ENCODE data around the gene AP1B1. TPM values are rescaled to one million over a fixed set of nuclear protein-coding genes. Genes with fewer than 3 reads are reported as not detected.

The AP1B1 gene
- total RNA-seq, 1 donor from 2014 or later: 70.3 TPM

GRCh38 chr22:29341849-29342127 lies 46.6 kb downstream of the AP1B1 start:
- DNase-seq: no peak
- no peak for ATAC-seq
- intact Hi-C loops (cut with DNase I): no loop called here
- TF ChIP-seq, protein P1, sequence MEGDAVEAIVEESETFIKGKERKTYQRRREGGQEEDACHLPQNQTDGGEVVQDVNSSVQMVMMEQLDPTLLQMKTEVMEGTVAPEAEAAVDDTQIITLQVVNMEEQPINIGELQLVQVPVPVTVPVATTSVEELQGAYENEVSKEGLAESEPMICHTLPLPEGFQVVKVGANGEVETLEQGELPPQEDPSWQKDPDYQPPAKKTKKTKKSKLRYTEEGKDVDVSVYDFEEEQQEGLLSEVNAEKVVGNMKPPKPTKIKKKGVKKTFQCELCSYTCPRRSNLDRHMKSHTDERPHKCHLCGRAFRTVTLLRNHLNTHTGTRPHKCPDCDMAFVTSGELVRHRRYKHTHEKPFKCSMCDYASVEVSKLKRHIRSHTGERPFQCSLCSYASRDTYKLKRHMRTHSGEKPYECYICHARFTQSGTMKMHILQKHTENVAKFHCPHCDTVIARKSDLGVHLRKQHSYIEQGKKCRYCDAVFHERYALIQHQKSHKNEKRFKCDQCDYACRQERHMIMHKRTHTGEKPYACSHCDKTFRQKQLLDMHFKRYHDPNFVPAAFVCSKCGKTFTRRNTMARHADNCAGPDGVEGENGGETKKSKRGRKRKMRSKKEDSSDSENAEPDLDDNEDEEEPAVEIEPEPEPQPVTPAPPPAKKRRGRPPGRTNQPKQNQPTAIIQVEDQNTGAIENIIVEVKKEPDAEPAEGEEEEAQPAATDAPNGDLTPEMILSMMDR (IDR thresholded peaks at IDR 0.05): no peak
- H3K27ac ChIP-seq: peak overlapping the region; percentile 18
- H3K4me3 ChIP-seq: no peak overlapping the region
- no peaks in the 10 kb centered on the region for H3K9me3 ChIP-seq
- peaks cover 99% of the 10 kb centered on the region for H3K36me3 ChIP-seq
- no peaks in the 10 kb centered on the region for H3K27me3 ChIP-seq (ENCODE audit: low read depth)
- H3K4me1 ChIP-seq: peaks cover 9% of the 10 kb centered on the region

GRCh38 chr22:29341056-29341848 lies 47.1 kb downstream of the AP1B1 start:
- no peak for DNase-seq
- Histone ChIP-seq H3K27ac (no peak overlapping the region), H3K27me3 (ENCODE audit: low read depth) (no peaks in the 10 kb centered on the region), H3K4me1 (peaks cover 9% of the 10 kb centered on the region), H3K9me3 (no peaks in the 10 kb centered on the region), H3K36me3 (peaks cover 99% of the 10 kb centered on the region), H3K4me3 (no peak overlapping the region)
- ATAC-seq: no peak
- intact Hi-C loops (cut with DNase I): no loop called here
- TF ChIP-seq, protein P1 (IDR thresholded peaks at IDR 0.05): no peak

DNA sequence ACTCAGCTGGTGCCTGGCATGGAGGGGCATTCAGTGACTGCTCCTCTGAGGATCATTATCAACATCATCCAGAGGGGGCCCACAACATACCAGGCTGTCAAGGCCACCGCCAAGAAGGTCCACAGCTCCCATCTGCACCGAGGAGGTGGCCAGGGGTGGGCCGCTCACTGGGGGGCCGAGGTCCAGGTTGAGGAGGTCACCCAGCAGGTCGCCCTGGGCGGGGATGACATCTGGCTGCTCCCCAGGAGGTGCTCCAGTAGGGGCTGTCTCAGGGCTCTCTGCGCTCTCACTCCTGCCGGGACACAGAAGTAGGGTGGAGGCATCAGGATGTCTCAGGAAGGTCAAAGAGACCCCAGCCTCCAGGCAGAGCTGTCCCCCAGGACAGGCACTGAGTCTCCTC lies 47.8 kb downstream of the AP1B1 start:
- intact Hi-C loops (cut with DNase I): no loop called here
- Histone ChIP-seq H3K36me3 (peaks cover 100% of the 10 kb centered on the region), H3K27ac (no peak overlapping the region), H3K4me3 (no peak overlapping the region), H3K4me1 (peaks cover 9% of the 10 kb centered on the region), H3K9me3 (no peaks in the 10 kb centered on the region), H3K27me3 (ENCODE audit: low read depth) (no peaks in the 10 kb centered on the region)
- no peak for ATAC-seq
- TF ChIP-seq, protein P1 (IDR thresholded peaks at IDR 0.05): no peak
- DNase-seq: no peak

- intact Hi-C loops (cut with DNase I): no loop called here
- ATAC-seq (no peak), DNase-seq (no peak)
- TF ChIP-seq, protein P1 (IDR thresholded peaks at IDR 0.05): no peak
- no peaks in the 10 kb centered on the region for H3K9me3 ChIP-seq
- no peak overlapping the region for H3K27ac ChIP-seq
- H3K36me3 ChIP-seq: peaks cover 100% of the 10 kb centered on the region
- no peak overlapping the region for H3K4me3 ChIP-seq
- peaks cover 9% of the 10 kb centered on the region for H3K4me1 ChIP-seq
- no peaks in the 10 kb centered on the region for H3K27me3 ChIP-seq (ENCODE audit: low read depth)
Measured at GRCh38 chr22:29339381-29340235, 48.8 kb downstream of the AP1B1 start.

DNA sequence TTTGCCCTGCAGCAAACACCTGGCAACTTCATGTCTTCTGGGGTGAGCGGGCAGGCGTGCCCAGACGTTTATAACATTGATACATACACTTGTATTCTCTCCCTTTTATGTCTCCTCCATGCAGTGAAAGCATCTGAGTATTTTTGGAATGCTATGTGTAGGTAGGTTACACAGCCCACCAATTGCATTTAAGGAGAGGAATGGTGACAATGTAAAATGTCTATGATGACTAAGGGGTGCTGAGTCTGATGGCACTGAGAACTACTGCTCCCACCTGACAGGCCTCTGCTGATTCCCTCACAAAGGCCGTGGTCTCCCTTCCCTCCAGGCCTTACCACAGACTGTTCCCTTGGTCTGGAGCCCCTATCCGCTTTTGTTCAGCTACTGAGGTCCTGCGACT lies 50.0 kb downstream of the AP1B1 start:
- intact Hi-C loops (cut with DNase I): no loop called here
- H3K36me3 ChIP-seq: peaks cover 100% of the 10 kb centered on the region
- ATAC-seq (no peak), DNase-seq (no peak)
- H3K27me3 ChIP-seq (ENCODE audit: low read depth): no peaks in the 10 kb centered on the region
- H3K9me3 ChIP-seq: no peaks in the 10 kb centered on the region
- no peak overlapping the region for H3K27ac ChIP-seq
- peaks cover 9% of the 10 kb centered on the region for H3K4me1 ChIP-seq
- TF ChIP-seq, protein P1 (IDR thresholded peaks at IDR 0.05): no peak
- no peak overlapping the region for H3K4me3 ChIP-seq

Measured in lower lobe of right lung (tissue), 2 donors.